GM23338 (cell line): ENCODE measurements around the gene CENPB. TPM values are rescaled to one million over a fixed set of nuclear protein-coding genes. Genes with fewer than 3 reads are reported as not detected.

Source experiments
- ATAC-seq: fragments of 200-7000 bp; cut with Tn5 transposase; 3 replicates; pipeline ENCODE4 v1.9.1; 2020
- DNase-seq: peaks from one replicate; pipeline ENCODE4 v3.0.0-alpha.2; 2015; ENCODE audit warnings: low spot score
- H2AFZ ChIP-seq: fragments of 200-600 bp; sonication (generic); 2 replicates; pipeline ENCODE4 v1.8.0; 2016; ENCODE audit warnings: antibody characterized with exemption, mild to moderate bottlenecking, moderate library complexity
- H3F3A ChIP-seq: fragments of 200-600 bp; sonication (generic); replicated peaks from 2 replicates; pipeline ENCODE4 v1.8.0; 2017; ENCODE audit warnings: antibody characterized with exemption, mixed run types, low read depth
- H3K27ac ChIP-seq: fragments of 200-600 bp; sonication (generic); 2 replicates; pipeline ENCODE4 v1.6.1; 2016; ENCODE audit warnings: low read depth
- H3K27me3 ChIP-seq: fragments of 200-600 bp; sonication (generic); 2 replicates; pipeline ENCODE4 v1.8.0; 2016; ENCODE audit warnings: mild to moderate bottlenecking, mixed run types, moderate library complexity; ENCODE audit not compliant: insufficient read depth
- H3K36me3 ChIP-seq: fragments of 200-600 bp; sonication (generic); 2 replicates; pipeline ENCODE4 v1.8.0; 2016; ENCODE audit warnings: mild to moderate bottlenecking; ENCODE audit not compliant: insufficient read depth
- H3K4me1 ChIP-seq: fragments of 200-600 bp; sonication (generic); 2 replicates; pipeline ENCODE4 v1.8.0; 2016; ENCODE audit warnings: mild to moderate bottlenecking, moderate library complexity; ENCODE audit not compliant: insufficient read depth
- H3K4me2 ChIP-seq: fragments of 200-600 bp; sonication (generic); 2 replicates; pipeline ENCODE4 v1.7.1; 2017; ENCODE audit warnings: mixed run types
- H3K4me3 ChIP-seq: fragments of 200-600 bp; sonication (generic); 2 replicates; pipeline ENCODE4 v1.6.1; 2016; ENCODE audit warnings: mixed run types
- H3K79me2 ChIP-seq: fragments of 200-600 bp; sonication (generic); replicated peaks from 2 replicates; pipeline ENCODE4 v1.8.0; 2017; ENCODE audit warnings: mild to moderate bottlenecking; ENCODE audit not compliant: insufficient read depth
- H3K9me2 ChIP-seq: fragments of 200-600 bp; sonication (generic); 2 replicates; pipeline ENCODE4 v1.8.0; 2017; ENCODE audit not compliant: insufficient read depth
- H4K20me1 ChIP-seq: fragments of 200-600 bp; sonication (generic); replicated peaks from 2 replicates; pipeline ENCODE4 v1.8.0; 2017; ENCODE audit warnings: mild to moderate bottlenecking; ENCODE audit not compliant: insufficient read depth
- H3K27ac Mint-ChIP-seq: 2 replicates; pipeline ENCODE4 v1.8.0; 2020; ENCODE audit warnings: inconsistent platforms, mild to moderate bottlenecking, moderate library complexity, mixed read lengths
- H3K27me3 Mint-ChIP-seq: 3 replicates; pipeline ENCODE4 v1.8.0; 2022; ENCODE audit warnings: low read depth, mild to moderate bottlenecking, moderate library complexity, mixed read lengths, inconsistent platforms; ENCODE audit not compliant: insufficient read depth, poor library complexity
- H3K36me3 Mint-ChIP-seq: 3 replicates; pipeline ENCODE4 v1.8.0; 2021; ENCODE audit warnings: low read depth, mild to moderate bottlenecking, inconsistent platforms, moderate library complexity, mixed read lengths
- H3K4me1 Mint-ChIP-seq: 3 replicates; pipeline ENCODE4 v1.8.0; 2020; ENCODE audit warnings: mild to moderate bottlenecking, inconsistent platforms, mixed read lengths
- H3K4me3 Mint-ChIP-seq: 3 replicates; pipeline ENCODE4 v1.8.0; 2021; ENCODE audit warnings: moderate library complexity, mild to moderate bottlenecking, inconsistent platforms, mixed read lengths
- H3K9me3 Mint-ChIP-seq: 3 replicates; pipeline ENCODE4 v1.8.0; 2020; ENCODE audit warnings: moderate library complexity, mild to moderate bottlenecking, inconsistent platforms, mixed read lengths
- CREB1 ChIP-seq: fragments of 250-450 bp; sonication (Bioruptor Pico); IDR thresholded peaks from 2 replicates; pipeline ENCODE4 v1.5.0; 2020; ENCODE audit warnings: low read depth, mild to moderate bottlenecking, moderate library complexity
- CTCF ChIP-seq, 2 experiments: fragments of 200-600 bp in 1 of 2; sonication (generic) in 1 of 2; conservative IDR thresholded peaks; 2 replicates each; pipeline versions ENCODE4 v1.5.1 to v1.6.1; 2016 to 2017; ENCODE audit warnings: antibody characterized with exemption in 2 of 2, low read depth in 2 of 2, mild to moderate bottlenecking in 2 of 2, moderate library complexity in 1 of 2
- ETS1 ChIP-seq: IDR thresholded peaks from 2 replicates; pipeline ENCODE4 v1.6.1; 2016; ENCODE audit warnings: antibody characterized with exemption
- EZH2phosphoT487 ChIP-seq: fragments of 200-600 bp; sonication (generic); IDR thresholded peaks from one replicate; pipeline ENCODE4 v1.8.1; 2018; ENCODE audit warnings: antibody characterized with exemption; ENCODE audit not compliant: unreplicated experiment
- JUNB ChIP-seq: IDR thresholded peaks from one replicate; pipeline ENCODE4 v1.6.1; 2016; ENCODE audit warnings: antibody characterized with exemption; ENCODE audit not compliant: unreplicated experiment
- POLR2AphosphoS5 ChIP-seq: IDR thresholded peaks from 2 replicates; pipeline ENCODE4 v1.6.1; 2016; ENCODE audit warnings: antibody characterized with exemption, low read depth
- REST ChIP-seq: IDR thresholded peaks from one replicate; pipeline ENCODE4 v1.6.1; 2018; ENCODE audit warnings: antibody characterized with exemption; ENCODE audit not compliant: unreplicated experiment
- ZNF114 ChIP-seq: fragments of 250-450 bp; sonication (Bioruptor Pico); IDR thresholded peaks from 2 replicates; pipeline ENCODE4 v1.5.0; 2020; ENCODE audit warnings: mild to moderate bottlenecking, moderate library complexity
- ZNF331 ChIP-seq: fragments of 250-450 bp; sonication (Bioruptor Pico); IDR thresholded peaks from 2 replicates; pipeline ENCODE4 v1.5.0; 2020; ENCODE audit warnings: low read depth, mild to moderate bottlenecking, moderate library complexity
- polyA plus RNA-seq: library from polyadenylated mRNA; unstranded; fragments of >200 nt; fragmentation: Nextera tagmentation; extraction: Ambion mirVana; gene quantifications from 2 replicates; pipeline ENCODE4 v1.2.1, GENCODE V29; 2016
- total RNA-seq: library from RNA; depleted of rRNA; stranded (reverse); fragments of >200 nt; shearing (Covaris generic); gene quantifications from 2 replicates; pipeline ENCODE4 v1.2.3, GENCODE V29; 2014

The CENPB gene
- total and polyA plus RNA-seq, 2 experiments from 2014 or later = 10.8 to 52.1 TPM

GRCh38 chr20:3749689-3750531, 36.6 kb downstream of the CENPB start:
- H3K27me3 Mint-ChIP-seq = peaks cover 31% of the 10 kb centered on the region
- peak overlapping the region; percentile 76; the same call in 1 of the 2 replicates for H2AFZ ChIP-seq
- peak overlapping the region; percentile 73 for H3K4me3 ChIP-seq
- H3K36me3 ChIP-seq = no peaks in the 10 kb centered on the region
- TF ChIP-seq REST = no peak
- TF ChIP-seq JUNB = no peak
- no peak for TF ChIP-seq EZH2phosphoT487
- peak; percentile 50; the same call in 1 of the 2 replicates for TF ChIP-seq CREB1
- no peak for TF ChIP-seq ZNF331
- TF ChIP-seq CTCF (conservative IDR thresholded peaks at IDR 0.05; ENCODE audit: low read depth in 2 of 2) = peak; percentile 79 to 89
- TF ChIP-seq POLR2AphosphoS5 = peak; percentile 36; the same call in 1 of the 2 replicates
- TF ChIP-seq ETS1 = no peak
- no peak for TF ChIP-seq ZNF114 (CRISPR knock-in tag)
- H3K79me2 ChIP-seq = no peaks in the 10 kb centered on the region
- DNase-seq (peak; percentile 87), ATAC-seq (peak; percentile 39)
- H3K4me1 ChIP-seq = peaks cover 17% of the 10 kb centered on the region; the same call in 1 of the 2 replicates
- no peaks in the 10 kb centered on the region for H3K9me2 ChIP-seq
- peak overlapping the region; percentile 93 for H3K4me2 ChIP-seq
- H3F3A ChIP-seq = peaks cover 14% of the 10 kb centered on the region
- peaks cover 4% of the 10 kb centered on the region; the same call in 1 of the 3 replicates for H3K9me3 Mint-ChIP-seq
- peak overlapping the region; percentile 64 for H3K4me3 Mint-ChIP-seq
- peaks cover 21% of the 10 kb centered on the region for H3K4me1 Mint-ChIP-seq
- peaks cover 28% of the 10 kb centered on the region for H3K27me3 ChIP-seq
- no peak overlapping the region for H3K27ac Mint-ChIP-seq
- peaks cover 11% of the 10 kb centered on the region; the same call in 1 of the 2 replicates for H4K20me1 ChIP-seq
- H3K27ac ChIP-seq = no peak overlapping the region
- no peaks in the 10 kb centered on the region; the same call in 2 of the 3 replicates for H3K36me3 Mint-ChIP-seq
